A549 treated with AZD9567 at 1 μM for 4 hours (cell line): ENCODE data around the gene SPATA32. TPM values are rescaled to one million over a fixed set of nuclear protein-coding genes. Genes with fewer than 3 reads are reported as not detected.

Source experiments
- total RNA-seq: library from RNA; stranded (reverse); fragments of 200-300 nt; extraction: Qiagen RNA extraction; gene quantifications from 5 replicates; pipeline ENCODE4 v1.2.3, GENCODE V29; 2022; ENCODE audit not compliant: insufficient read depth

SPATA32 gene
- 0.08 to 0.21 TPM (median 0.15 TPM) in 4 of 5 replicates, not detected in the other for total RNA-seq

GRCh38 chr17:45261577-45262515 lies at the start of gene SPATA32:
SPATA32 (minus strand) TSS chr17:45262094; CDS start chr17:45262016, 78 bp downstream.

DNA sequence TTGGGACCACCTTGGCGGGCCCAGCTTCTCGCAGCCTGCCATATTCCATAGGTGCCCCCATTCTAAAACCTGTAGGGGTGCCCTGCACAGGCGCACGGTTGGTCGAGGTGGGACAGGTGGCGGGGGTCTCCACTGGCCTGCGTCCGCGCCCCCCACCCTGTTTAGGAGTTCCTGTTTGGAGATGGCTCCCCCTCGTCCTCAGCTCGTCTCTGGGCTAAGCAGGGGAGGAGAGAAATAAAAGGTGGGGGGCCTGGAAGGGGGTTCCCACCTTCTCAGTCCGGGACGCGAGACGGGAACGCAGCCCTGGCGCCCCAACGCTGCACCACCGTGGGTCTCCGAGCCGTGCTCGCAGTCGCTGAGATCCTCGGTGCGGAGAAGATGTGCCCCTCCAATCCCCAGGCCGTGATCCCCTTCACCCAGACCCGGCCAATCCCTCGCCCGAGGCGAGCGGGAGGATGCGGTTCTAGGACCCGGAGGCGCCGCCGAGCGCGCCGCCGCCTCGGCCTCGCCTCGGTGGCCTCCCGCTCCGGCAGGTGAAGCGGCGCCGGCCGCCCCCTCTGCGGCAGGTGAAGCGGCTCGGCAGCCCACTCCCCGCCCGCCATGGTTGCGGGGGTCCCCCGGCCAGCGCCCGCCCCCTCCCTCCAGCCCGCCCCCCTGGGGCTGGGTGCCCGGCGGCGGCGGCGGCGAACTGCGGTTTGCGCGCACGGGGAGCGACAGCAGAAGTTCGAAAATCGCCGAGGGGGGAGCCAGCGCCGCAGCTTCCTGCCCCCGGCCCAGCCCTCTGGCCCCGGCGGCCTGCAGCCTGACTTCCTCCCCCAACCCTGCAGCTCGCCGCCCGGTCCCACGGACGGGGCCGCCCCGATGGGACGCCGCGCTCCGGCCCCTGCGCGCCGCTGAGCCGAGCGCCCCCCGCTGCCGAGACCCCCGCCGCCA lies 40.5 kb downstream of the SPATA32 start, which contains the start of gene FMNL1:
TSS of gene FMNL1 (plus strand) at position 805 of the 933 bp plus-strand sequence. CDS start 240 bp downstream, outside the sequence.

Other genes starting within 250 kb of the SPATA32 start
- 18.1 to 21.5 TPM (median 19.4 TPM) in 5 replicates for gene DCAKD, start 210.5 kb downstream of the SPATA32 start, total RNA-seq
- gene NMT1, start 200.8 kb downstream of the SPATA32 start, total RNA-seq, result 118 to 186 TPM (median 166 TPM) in 5 replicates
- 159 to 180 TPM (median 164 TPM) in 5 replicates for gene PLCD3, start 129.6 kb downstream of the SPATA32 start, total RNA-seq
- gene ACBD4, start 126.4 kb downstream of the SPATA32 start, total RNA-seq, result 3.0 to 9.2 TPM (median 7.7 TPM) in 5 replicates
- gene HEXIM1, start 113.6 kb downstream of the SPATA32 start, total RNA-seq, result 49.5 to 55.6 TPM (median 53.2 TPM) in 5 replicates
- 13.2 to 21.8 TPM (median 15.3 TPM) in 5 replicates for gene HEXIM2, start 100.2 kb downstream of the SPATA32 start, total RNA-seq
- 25.4 to 35.1 TPM (median 26.4 TPM) in 5 replicates for gene FMNL1, start 40.2 kb downstream of the SPATA32 start, total RNA-seq
- gene MAP3K14, start 54.9 kb upstream of the SPATA32 start, total RNA-seq, result 37.0 to 64.7 TPM (median 44.2 TPM) in 5 replicates
- gene ARHGAP27, start 170.8 kb upstream of the SPATA32 start, total RNA-seq, result 15.3 to 36.6 TPM (median 17.3 TPM) in 5 replicates
- 20.0 to 25.3 TPM (median 23.1 TPM) in 5 replicates for gene PLEKHM1, start 228.6 kb upstream of the SPATA32 start, total RNA-seq